ENCODE measurements around the gene ZSWIM6. TPM values are rescaled to one million over a fixed set of nuclear protein-coding genes. Genes with fewer than 3 reads are reported as not detected.

Gene ZSWIM6
- total RNA-seq, 1 experiment from 2014 or later, result 1.8 TPM

DNA sequence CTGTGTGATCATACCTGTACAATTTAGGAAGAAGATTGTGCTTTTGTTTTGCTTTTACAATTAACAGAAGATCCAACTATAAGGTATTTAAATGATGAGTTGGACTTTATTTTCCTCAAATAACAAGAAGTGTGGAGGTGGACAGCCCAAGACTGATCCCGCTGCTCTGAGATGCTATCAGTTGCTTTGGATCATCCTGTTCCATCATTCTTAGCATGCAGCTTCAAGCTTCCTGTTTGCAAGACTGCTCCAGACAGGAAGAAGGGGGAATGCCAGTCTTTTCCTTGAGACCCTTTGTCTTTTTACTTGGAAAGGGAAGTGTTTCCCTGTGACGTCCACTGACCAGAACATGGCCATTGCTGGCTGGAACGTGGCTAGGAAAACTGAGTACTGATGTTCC lies 250.8 kb downstream of the ZSWIM6 start:
- in situ Hi-C loops (cut with HindIII; ENCODE audit: low pct_unique_long_range_greater_than_20kb, low sequenced_read_pairs), result no loop called here
- DNase-seq (ENCODE audit: low read depth), result no peak

DNA sequence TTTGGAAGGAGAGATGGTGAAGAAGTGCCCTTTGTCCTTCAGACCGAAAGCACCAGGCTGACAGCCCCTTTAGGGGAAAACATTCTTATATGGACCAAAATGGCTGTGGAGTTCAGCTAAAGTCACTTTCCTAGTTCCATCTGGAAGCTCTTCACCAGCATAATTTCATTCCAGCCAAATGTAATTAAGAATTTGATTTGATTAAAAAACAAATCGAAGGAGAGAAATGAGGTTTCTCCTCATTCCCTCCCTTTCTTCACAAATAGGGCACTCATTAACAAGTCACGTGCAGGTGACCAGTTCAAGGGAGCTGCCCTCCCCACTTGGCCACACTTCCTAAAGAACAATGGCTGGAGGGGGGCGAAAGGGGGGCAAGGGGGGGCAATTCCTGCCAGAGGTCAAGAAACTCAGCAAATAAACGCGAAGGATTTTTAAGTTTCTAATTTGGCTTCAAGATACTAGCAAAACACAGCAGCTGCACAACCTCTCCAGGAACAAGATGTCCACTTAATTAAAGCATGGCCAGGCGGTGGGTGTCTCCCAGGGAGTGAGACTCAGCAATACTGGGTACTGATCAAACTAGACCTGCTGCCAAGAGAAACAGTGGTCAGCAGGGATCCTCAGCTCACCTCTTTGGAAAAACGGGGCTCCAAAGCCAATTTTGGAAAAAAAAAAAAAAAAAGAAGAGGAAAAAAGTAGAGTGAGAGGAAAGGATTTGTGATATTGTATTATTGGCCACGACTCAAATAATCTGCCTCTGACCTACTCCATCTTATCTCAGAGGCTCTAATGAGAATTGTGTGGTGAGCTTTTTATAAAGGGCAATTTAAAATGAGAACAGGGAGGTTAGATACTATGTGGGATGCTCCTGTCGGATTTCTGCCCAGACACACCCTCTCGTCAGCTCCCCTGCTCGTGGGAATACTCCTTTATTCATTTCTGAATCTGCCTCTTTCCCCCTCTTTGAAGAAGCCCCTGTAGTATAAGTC lies 254.3 kb downstream of the ZSWIM6 start:
- no peak for DNase-seq (ENCODE audit: low read depth)
- in situ Hi-C loops (cut with HindIII; ENCODE audit: low pct_unique_long_range_greater_than_20kb, low sequenced_read_pairs), result no loop called here

DNA sequence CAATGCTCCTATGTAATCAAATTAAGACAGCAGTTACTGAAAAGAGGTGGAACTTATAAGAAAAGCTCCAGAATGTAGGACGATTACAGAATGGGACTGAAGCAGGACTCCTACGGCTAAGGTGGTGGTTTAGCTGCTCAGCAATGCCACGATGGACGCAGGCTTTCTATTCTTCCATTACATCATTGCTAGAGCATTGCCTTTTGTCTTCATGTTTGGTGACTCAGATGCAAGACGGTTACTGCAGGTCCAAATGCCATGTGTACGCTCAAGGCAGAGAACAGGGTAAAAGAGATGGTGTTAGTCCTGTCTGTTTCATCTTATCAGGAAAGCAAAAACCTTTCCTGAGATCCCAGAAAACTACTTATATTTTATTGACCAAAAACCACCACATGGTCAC lies 255.1 kb downstream of the ZSWIM6 start:
- in situ Hi-C loops (cut with HindIII; ENCODE audit: low pct_unique_long_range_greater_than_20kb, low sequenced_read_pairs), result no loop called here
- DNase-seq (ENCODE audit: low read depth), result no peak

DNA sequence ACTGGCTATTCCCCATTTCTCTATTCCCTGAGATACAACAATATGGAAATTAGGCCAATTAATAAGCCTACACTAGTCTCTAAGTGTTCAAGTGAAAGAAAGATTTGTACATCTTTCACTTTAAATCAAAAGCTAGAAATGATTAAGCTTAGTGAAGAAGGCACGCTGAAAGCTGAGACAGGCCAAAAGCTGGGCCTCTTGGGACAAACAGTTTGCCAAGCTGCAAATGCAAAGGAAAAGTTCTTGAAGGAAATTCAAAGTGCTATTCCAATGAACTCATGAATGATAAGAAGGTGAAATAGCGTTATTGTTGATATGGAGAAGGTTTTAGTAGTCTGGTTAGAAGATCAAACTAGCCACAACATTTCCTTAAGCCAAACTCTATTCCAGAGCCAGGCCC lies 256.2 kb downstream of the ZSWIM6 start:
- in situ Hi-C loops (cut with HindIII; ENCODE audit: low pct_unique_long_range_greater_than_20kb, low sequenced_read_pairs), result no loop called here
- no peak for DNase-seq (ENCODE audit: low read depth)

DNA sequence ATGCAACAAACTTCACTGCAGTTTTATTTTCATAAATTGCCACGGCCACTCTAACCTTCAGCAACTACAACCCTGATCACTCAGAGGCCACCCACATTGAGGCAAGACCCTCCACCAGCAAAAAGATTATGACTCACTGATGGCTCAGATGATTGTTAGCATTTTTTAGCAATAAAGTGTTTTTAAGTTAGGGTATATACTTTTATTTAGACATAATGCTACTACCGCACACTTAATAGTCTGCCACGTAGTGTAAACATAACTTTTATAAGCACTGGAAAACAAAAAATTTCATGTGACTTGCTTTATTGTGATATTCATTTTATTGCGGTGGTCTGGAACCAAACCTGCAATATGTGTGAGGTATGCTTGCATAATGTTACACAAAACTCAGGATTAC lies 257.9 kb downstream of the ZSWIM6 start:
- in situ Hi-C loops (cut with HindIII; ENCODE audit: low pct_unique_long_range_greater_than_20kb, low sequenced_read_pairs), result no loop called here
- no peak for DNase-seq (ENCODE audit: low read depth)

DNA sequence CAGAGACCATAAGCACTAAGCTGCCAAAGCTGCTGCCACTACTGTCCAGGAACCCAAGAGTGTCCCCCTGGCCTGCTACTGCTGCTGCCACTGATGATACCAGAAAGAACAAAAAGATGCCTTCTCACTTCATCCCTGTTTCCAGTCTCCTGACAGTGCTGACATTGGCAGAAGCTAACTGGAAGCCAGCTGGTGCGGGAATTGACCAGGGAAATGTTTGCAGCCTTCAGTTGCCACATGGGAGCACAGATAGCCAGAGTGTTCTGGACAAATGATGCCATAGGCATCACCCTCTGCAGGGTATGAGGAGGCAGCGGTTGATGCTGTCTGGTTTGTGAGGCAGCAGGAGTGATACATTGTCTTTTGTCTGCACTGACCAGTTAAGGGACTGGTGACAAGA lies 258.4 kb downstream of the ZSWIM6 start:
- no peak for DNase-seq (ENCODE audit: low read depth)
- in situ Hi-C loops (cut with HindIII; ENCODE audit: low pct_unique_long_range_greater_than_20kb, low sequenced_read_pairs), result no loop called here

DNA sequence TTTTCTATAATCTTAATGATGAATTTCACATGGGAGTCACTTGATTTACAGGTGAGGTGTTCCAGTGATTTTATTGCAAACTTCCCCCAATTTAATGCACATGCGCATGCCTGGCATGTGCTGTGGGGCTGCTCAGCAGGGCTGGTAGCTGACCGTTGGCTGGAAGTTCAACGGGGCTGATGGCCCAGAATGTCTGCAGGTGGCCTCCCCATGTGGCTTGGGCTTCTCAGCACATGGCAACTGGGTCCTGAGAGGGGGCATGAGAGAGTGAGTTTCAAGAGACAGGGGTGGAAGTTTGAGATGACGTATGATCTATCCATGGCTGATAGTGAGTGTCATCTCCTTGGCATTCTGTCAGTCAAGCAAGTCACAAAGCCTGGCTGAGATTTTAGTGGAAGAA lies 259.8 kb downstream of the ZSWIM6 start:
- in situ Hi-C loops (cut with HindIII; ENCODE audit: low pct_unique_long_range_greater_than_20kb, low sequenced_read_pairs), result no loop called here
- no peak for DNase-seq (ENCODE audit: low read depth)

DNA sequence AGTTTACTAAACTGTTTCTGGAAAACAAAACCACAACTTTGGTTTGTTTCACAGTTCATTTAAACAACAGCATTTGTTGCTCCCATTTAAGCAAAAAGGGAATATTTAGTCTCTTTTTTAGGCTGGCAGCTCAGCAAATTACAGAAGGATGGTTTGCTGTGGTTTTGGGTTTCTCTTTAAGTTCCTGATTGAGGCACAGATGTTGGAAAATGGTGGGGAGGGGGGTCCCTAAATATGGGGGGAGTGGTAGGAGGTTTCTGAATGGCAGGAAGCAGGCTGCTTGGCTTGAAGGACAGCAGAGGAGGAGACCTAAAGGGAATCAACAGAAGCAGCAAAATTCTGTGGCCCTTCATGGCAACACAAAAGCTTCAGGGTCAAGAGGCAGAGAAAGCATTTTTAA lies 263.4 kb downstream of the ZSWIM6 start:
- in situ Hi-C loops (cut with HindIII; ENCODE audit: low pct_unique_long_range_greater_than_20kb, low sequenced_read_pairs), result no loop called here
- no peak for DNase-seq (ENCODE audit: low read depth)

Other genes starting within 250 kb of the ZSWIM6 start
- gene SMIM15, start 169.8 kb upstream of the ZSWIM6 start, total RNA-seq (2014; rRNA removed; shearing (Covaris generic); ENCODE audit: low replicate concordance), result 66.9 and 159 TPM in 2 replicates